Measurements from ENCODE around the gene S100B. TPM values are rescaled to one million over a fixed set of nuclear protein-coding genes. Genes with fewer than 3 reads are reported as not detected.
"Not testable (repeated sequence)": the region's sequence is repeated elsewhere in the genome, so short reads cannot be mapped to it uniquely, and the experiment has no call there.

Gene S100B
- not detected in 2 replicates for total RNA-seq

DNA sequence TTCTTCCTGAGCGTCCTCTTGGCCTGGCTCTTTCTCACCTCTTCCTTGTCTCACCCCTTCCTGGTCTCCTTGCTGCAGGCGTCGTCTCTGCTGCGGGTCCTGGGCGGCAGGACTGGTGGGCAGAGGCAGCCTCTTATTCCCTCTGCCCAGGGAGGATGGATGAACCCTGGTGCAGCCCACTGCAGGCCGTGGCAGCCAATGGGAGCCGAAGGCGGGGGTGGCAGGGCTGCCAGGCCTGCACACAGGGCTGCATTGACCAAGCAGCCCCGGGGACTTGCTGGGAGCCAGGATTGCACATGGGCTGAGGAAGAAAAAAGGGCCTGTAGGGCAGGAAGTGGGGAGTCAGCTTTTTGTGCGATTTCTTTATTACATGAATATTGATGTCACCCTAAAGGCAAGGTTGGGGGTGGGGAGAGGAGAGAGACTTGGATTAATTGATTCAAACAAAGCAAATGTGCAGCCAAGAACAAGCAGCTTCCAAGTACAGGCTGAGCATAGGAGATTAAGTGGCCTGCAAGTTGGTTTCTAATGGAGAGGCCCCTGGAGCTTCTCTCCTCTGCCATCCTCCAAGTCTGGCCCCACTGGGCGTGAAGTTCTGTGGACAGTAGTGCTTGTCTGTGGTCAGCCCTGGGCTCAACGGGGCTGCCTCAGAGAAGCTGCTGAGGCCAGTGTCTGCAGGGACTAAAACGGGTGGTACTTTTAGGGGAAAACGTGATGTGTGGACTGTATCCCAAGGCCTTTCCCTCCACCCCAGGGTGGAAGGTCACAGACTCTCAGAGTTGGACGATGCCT is at the start of gene S100B:
TSS of gene S100B (minus strand) at position 108 of the 792 bp plus-strand sequence. CDS start 2,667 bp downstream, outside the sequence.
- no peak for DNase-seq (ENCODE audit: low read depth)

DNA sequence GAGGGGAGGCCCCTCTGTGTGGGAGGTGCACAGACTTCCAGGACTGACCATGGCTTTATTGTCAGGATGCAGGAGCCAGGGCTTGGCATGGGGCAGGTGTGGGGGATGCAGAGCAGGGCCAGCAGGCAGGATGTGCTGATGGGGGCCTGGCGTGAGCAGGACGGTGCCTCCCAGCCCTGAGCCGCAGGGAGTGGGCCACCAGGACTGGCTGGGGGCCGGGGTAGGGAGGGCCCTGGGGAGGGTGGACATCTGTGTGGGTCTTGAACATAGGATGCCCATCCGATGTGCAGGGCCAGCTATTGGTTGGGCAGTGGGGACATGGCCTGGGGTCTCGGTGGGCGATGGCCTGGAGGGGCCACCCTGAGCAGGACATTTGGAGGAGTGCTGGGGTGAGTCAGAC is 46.2 kb upstream of the S100B start:
- DNase-seq (ENCODE audit: low read depth): no peak

DNA sequence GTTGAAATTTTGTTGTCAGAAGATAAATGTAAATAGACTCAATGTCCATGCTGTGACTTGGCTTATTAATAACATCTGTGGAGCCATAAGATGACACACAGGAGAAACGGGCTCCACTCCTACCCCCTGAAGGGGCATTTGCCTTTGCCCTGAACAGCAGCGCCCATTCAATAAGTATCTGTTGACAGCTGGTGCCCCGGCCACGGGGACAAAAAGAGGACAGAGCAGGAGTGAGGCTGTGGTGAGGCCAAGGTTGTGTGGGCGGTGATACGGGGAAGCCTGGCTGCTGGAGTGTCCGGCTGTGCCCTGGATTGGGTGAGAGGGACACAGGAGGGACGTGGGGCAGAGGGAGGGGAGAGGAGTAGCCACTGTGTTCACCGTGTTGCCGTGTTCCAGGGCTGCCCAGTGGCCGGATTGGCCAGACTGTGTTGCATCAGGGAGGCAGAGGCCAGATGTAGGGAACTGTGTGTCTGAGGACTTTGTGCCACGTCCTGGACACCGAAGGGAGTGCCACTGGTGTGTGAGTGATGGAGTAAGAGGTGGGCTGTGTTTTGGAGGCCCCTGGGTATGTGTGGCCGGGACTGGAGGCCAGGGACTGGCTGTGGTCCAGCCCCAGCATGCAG is 45.7 kb upstream of the S100B start:
- DNase-seq (ENCODE audit: low read depth): no peak

DNA sequence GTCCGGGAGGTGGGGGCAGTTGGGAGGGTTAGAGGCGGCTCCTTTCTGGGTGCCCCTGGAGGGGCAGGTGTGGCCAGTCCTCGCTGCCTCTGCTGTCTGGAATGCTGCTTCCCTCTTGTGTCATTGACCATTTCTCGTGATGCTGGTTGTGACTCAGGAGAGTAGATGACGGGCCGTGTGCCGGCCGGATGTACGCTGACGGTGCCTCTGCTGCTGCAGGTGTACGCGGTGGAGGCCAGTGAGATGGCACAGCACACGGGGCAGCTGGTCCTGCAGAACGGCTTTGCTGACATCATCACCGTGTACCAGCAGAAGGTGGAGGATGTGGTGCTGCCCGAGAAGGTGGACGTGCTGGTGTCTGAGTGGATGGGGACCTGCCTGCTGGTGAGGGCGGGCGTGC is 44.5 kb upstream of the S100B start:
- DNase-seq (ENCODE audit: low read depth): no peak

DNA sequence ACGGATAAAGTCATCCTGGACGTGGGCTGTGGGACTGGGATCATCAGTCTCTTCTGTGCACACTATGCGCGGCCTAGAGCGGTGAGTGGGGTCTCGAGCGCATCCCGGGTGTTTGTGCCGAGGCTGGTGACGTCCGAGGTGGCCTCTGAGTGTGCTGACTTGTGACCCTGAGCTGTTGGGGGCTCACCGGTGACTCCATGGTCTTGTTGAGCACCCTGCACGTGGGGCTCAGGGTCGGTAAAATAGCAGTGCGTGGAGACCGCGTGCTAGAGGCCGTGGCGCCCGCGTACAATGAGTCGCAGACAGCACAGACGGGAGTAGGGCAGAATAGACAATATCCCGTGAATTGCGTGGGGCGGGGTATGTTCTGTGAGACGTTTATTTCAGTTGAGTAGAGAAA is 43.7 kb upstream of the S100B start:
- no peak for DNase-seq (ENCODE audit: low read depth)

DNA sequence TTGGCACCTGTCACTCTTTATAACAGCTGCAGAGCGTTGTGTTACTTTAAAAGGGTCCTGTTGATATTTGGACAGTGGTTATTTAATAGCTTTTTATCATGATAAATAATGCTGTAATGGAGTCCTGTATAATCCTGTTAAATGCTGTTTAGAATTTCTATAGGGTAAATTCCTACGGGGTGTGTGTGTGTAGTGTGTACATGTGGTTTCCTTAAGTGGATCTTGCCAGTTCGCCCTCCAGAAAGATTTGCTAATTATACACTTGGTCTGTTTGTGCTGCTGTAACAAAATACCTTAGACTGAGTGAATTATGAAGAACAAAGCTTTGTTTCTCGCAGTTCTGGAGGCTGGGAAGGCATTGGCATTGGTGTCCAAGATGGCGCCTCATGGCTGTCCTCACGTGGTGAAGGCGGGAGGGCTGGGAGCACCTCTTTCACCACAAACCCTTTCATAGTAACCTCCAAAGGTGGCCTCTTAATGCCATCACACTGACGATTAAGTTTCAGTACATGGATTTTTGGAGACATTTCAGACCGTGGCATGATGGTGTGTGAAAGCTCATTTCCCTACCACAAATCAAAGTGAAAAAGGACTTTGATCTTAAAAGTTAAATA is 41.8 kb upstream of the S100B start:
- no peak for DNase-seq (ENCODE audit: low read depth)

DNA sequence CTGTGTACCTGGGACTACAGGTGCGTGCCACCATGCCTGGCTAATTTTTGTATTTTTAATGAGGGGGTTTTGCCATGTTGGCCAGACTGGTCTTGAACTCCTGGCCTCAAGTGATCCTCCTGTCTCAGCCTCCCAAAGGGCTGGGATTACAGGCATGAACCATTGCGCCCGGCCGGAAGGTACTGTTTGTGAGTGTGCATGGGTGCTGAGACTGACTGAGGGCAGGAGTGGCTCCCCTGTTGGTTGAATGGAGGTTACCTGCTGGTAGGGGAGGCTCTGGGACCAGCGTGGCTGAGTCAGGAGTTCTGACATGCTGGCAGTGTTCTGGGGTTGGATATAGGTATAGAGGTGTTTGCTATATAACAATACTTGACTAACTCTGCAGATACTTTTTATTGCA is 41.0 kb upstream of the S100B start:
- no peak for DNase-seq (ENCODE audit: low read depth)

DNA sequence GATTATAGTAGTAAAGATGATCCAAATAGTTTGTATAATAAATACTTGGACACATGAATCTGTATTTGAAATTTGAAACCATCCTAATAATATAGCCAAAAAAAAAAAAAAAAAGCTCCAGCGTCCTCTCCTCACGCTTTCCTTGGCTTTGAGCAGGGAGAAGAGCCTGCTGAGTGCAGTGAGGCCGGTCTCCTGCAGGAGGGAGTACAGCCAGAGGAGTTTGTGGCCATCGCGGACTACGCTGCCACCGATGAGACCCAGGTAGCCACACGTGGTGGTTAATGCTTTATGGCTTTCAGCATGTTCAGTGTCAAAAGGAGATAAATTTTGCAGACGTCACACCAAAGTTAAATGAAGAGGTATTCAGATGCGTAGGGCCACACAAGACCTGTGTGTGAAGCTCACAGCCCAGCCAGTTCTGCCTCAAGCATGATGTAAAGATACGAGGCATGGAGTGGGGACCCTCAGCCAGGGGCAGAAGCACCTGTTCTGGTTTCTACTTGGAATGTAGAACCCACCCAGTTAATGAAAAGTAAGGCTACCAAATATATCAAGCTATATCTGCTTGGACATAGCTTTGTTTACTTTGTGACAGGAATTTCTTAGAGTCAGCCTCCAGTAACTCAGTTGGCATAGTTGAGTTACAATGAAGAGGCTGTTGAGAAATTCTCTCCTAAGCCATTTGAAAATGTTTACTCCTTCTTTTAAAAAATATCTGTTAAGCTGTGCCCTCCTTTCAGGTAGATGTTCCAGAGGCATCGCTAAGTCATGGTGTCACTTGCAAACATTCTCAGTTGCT is 38.7 kb upstream of the S100B start:
- no peak for DNase-seq (ENCODE audit: low read depth)

DNA sequence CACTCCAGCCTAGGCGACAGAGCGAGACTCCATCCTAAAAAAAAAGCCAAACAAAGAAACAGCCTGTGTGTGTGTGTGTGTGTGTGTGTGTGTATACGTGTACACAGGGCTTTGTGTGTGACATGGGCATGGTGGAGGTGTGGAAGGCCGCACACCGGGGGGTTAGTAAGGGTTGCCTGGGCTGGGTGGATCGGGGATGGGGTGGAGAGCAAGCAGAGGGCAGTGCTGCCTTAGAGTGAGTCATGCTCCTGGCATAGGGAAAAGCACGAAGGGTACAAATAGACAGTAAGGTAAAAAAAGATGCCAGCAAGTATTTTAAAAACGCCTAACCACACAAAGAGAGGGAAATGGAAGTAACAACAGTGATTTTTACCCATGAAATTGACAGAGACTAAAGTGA is 36.8 kb upstream of the S100B start:
- DNase-seq (ENCODE audit: low read depth): no peak

DNA sequence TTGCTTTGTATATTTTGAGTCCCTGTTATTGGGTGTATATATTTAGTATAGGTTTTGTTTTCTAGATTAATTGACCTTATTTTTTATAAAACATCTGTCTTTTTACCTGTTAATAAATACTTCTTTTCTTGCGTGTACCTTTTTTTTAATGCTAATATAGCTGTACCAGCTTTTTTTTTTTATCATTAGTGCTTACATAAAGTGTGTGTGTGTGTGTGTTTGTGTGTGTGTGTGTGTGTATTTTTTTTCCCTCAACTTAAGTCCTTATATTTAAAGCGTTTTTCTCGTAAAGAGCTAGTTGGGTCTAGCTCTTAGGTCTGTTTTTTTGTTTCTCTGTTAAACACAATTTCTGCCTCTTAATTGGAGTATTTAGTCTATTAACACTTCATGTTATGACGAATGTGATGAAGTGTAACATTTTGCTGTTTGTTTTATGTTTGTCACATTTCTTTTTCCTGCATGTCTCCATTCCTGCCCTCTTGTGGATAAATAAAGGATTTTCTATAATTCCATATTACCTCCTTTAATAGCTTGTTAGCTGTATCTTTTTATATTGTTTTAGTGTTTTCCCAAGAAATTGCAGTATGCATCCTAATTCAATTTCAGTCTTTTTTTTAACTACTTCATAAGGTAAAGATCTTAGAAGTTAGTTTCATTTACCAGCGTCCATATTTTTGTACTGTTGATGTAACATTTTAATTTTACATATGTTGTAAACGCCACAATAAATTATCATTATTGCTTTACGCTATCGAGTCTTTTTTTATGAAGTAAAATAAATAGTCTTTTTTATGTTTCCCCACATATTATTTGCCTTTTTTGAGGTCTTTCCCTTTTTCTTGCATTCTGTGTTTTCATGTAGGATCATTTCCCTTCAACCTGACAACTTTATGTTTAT is 34.9 kb upstream of the S100B start:
- DNase-seq (ENCODE audit: low read depth): peak; percentile 36

DNA sequence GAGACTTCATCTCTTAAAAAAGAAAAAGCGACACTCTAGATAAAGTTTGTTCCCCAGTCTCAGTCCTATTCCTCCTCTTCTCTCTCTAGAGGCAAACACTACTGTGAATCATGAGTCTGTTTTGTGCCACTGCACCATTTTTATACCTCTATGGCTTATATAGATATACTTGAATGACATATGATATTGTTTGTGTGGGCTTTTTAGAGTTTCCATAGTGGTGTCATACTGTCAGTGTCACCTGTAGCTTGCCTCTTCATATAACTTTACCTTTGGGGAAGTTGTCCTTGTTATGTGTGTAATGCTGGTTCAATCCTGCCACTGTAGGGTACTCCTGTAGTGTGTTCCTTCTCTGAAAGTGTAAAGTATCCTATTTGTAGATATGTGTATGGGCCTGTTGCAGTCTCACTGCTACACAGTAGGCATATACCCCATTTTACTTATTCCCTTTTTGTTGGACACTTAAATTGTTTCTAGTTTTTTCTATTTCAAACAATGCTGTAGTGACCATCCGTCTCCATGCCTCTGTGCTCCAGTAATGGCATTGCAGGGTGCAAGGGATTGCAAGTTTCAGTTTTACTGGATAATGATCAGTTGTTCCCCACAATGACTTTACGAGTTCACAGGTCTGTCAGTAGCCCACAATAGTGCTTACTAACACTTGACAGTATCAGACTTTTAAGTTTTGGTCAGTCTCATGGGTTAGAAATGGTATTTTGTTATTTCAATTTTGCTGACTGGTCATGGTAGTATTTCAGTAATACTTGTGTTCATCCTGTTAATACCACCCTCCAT is 33.3 kb upstream of the S100B start:
- no peak for DNase-seq (ENCODE audit: low read depth)

DNA sequence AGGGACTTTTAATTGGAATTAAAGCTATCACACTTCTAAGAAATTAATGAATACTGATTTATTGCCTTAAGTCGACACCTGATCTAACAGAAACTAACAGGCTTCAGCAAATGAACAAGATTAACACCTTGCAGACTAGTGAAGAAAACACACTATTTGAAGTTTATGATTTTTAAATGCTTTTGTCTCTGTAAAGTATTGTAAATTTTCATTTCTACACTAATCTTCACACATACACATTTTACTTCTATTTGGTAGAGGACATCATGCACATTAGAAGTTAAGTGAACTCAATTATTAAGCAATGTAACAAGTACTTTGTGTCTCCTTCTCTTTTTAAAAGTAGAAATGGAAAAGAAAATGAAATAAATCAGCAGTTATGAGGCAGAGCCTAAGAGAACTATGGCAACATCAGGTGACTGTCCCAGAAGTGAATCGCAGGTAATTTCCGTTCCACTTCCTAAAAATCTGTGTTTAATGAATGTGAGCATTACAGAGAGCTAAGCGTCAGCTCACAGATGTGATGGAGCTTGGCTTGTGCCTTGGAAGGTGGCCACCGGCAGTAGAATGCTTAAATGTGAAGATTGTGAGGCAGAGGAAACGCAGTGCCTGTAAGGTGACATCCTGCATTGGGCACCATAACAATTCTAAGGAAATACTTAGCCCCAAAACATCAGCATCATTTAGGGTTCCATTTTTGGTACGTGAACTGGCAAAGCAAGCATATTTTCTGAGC is 31.8 kb upstream of the S100B start:
- no peak for DNase-seq (ENCODE audit: low read depth)

DNA sequence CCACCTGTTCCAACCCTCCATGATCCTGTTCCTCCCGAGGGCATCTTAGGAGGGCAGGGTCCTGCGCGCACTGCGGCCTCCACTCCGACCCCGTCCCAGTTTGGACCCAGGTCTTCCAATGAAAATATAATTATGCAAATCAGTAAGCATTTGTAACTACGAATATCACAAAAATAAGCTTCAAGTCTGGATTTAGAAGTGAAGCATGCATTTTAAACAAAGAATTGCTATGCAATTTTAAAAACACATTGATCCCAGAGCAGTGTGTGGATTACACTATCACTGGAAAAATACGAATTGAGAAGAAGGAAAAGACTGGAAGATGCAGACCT is 31.3 kb upstream of the S100B start:
- no peak for DNase-seq (ENCODE audit: low read depth)

DNA sequence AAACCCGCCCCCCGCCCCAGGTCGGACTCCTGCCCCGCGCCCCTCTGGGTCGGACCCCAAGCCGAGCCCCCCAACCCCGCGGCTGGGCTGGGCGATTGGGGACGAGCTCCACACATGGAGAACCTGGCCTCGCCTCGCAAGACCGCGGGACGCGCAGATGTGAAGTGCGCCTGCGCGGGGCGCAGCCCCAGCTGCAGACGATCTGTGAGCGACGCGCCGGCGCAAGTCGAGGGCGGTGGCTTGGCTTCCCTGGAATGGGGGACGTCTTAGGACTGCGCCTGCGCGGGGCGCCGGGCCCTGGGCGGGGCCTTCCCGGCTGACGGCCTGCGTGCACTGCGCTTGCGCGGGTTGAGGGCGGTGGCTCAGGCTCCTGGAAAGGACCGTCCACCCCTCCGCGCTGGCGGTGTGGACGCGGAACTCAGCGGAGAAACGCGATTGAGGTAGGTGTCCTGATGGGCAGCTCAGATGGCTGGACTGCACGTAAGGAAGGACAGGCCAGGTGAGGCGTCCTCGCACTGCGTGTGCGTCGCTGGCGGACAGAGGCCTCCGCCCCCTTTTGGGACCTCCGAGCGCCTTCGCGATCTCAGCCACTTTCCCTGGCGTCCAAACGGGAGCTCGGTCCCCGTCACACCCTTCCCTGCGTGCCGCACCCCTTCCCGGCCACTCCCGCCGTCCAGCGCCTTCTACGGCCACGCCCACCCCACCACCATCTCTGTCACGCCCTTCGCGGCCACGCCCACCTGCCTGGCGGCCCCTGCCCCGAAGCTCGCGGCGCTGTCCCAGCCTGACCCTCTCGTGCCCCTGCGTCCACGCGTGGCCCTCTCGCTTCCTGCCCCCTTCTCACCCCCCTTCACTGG is 30.7 kb upstream of the S100B start, which contains the start of gene PRMT2:
TSS of gene PRMT2 (plus strand) at position 351 of the 857 bp plus-strand sequence. CDS start 1,278 bp downstream, outside the sequence.
- DNase-seq (ENCODE audit: low read depth): peak; percentile 92

DNA sequence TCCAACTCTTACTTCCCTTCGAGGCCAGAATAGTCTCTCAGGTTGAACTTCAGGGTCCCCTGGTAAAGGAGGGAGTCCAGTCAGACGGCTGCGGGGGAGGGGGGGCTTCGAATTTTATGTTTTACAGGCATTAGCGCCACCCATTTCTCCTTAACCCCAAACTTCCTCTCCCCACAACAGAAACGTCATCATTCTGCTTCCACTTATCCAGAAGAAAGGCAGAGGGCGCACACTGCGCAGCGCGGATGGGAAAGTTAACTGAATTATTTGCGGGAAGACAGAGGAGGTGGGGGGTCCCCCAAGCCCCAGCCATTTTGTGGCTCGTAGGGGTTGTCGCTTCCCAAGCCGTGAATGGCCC is 30.1 kb upstream of the S100B start:
- peak; percentile 74 for DNase-seq (ENCODE audit: low read depth)

DNA sequence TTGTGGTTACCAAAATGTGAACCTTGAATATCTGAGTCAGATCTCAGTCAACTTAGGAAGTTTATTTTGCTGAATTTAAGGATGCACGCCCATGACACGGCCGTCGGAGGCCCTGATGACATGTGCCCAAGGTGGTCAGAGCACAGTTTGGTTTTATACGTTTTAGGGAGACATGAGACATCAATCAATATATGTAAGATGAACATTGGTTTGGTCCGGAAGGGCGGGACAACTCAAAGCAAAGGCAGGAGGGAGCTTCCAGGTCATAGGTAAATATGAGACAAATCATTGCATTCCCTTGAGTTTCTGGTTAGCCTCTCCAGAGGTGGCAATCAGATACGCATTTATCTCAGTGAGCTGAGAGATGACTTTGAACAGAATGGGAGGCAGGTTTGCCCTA is 29.5 kb upstream of the S100B start:
- DNase-seq (ENCODE audit: low read depth): no peak

DNA sequence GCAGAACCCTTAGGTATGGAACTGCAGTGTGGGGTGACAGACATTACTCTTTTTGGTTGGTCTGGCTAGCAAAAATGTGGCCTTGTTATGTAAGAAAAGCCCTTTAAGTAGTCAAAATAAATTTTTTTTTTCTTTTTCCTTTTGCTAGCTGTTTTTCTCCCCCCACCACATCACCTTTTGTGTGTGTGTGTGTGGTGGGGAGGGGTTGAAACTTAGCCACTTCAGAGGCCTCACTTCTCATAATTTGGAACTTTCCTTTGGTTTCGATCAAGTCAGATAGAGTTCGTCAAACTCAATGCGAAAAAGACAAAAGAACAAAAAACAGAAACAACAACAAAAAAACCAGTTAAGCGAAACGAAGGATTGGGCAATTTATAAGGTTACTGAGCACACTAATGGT is 28.7 kb upstream of the S100B start:
- DNase-seq (ENCODE audit: low read depth): no peak

DNA sequence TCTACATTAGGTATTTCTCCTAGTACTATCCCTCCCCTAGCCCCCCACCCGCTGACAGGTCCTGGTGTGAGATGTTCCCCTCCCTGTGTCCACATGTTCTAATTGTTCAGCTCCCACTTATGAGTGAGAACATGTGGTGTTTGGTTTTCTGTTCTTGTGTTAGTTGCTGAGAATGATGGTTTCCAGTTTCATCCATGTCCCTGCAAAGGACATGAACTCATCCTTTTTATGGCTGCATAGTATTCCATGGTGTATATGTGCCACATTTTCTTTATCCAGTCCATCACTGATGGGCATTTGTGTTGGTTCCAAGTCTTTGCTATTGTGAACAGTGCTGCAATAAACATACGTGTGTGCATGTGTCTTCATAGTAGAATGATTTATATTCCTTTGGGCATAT is 26.0 kb upstream of the S100B start:
- DNase-seq (ENCODE audit: low read depth): not testable (repeated sequence)

DNA sequence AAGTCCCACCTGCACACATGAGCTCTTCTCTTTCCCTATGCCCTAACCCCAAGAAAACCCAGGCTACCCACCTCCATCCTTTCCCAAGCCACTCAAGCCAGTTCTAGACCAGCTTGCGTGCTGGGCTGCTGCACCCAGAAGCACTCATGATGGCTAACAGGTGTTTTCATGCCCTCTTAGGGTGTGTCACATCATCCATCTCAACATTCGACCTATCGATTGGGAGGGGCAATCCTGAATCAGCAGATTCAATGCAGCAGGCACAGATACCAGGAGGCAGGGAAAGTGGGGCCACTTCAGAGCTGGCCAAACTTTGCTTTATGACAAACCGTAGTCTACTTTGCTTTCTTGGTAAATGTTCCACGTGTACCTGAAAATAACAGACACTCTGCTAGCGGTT is 24.0 kb upstream of the S100B start:
- no peak for DNase-seq (ENCODE audit: low read depth)
